SK-N-DZ (cell line): Measurements from ENCODE around the gene GIGYF1. TPM values are rescaled to one million over a fixed set of nuclear protein-coding genes. Genes with fewer than 3 reads are reported as not detected.
"Not testable (repeated sequence)": the region's sequence is repeated elsewhere in the genome, so short reads cannot be mapped to it uniquely, and the experiment has no call there.

ENCODE experiments used
- DNase-seq: peaks from one replicate; pipeline ENCODE4 v3.0.0-alpha.2; 2015; ENCODE audit warnings: low spot score
- polyA plus RNA-seq, 2 experiments: library from polyadenylated mRNA; depleted of rRNA; stranded (reverse); fragments of >200 nt; gene quantifications; 2 replicates each; pipeline ENCODE4 v1.2.3, GENCODE V29; 2014

Gene GIGYF1, protein sequence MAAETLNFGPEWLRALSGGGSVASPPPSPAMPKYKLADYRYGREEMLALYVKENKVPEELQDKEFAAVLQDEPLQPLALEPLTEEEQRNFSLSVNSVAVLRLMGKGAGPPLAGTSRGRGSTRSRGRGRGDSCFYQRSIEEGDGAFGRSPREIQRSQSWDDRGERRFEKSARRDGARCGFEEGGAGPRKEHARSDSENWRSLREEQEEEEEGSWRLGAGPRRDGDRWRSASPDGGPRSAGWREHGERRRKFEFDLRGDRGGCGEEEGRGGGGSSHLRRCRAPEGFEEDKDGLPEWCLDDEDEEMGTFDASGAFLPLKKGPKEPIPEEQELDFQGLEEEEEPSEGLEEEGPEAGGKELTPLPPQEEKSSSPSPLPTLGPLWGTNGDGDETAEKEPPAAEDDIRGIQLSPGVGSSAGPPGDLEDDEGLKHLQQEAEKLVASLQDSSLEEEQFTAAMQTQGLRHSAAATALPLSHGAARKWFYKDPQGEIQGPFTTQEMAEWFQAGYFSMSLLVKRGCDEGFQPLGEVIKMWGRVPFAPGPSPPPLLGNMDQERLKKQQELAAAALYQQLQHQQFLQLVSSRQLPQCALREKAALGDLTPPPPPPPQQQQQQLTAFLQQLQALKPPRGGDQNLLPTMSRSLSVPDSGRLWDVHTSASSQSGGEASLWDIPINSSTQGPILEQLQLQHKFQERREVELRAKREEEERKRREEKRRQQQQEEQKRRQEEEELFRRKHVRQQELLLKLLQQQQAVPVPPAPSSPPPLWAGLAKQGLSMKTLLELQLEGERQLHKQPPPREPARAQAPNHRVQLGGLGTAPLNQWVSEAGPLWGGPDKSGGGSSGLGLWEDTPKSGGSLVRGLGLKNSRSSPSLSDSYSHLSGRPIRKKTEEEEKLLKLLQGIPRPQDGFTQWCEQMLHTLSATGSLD (N-terminal part only)
- polyA plus RNA-seq (2014; cell fraction: cytosol; rRNA removed): 22.0 and 25.3 TPM in 2 replicates
- polyA plus RNA-seq (2014; cell fraction: nucleus; rRNA removed): 260 and 472 TPM in 2 replicates

DNA sequence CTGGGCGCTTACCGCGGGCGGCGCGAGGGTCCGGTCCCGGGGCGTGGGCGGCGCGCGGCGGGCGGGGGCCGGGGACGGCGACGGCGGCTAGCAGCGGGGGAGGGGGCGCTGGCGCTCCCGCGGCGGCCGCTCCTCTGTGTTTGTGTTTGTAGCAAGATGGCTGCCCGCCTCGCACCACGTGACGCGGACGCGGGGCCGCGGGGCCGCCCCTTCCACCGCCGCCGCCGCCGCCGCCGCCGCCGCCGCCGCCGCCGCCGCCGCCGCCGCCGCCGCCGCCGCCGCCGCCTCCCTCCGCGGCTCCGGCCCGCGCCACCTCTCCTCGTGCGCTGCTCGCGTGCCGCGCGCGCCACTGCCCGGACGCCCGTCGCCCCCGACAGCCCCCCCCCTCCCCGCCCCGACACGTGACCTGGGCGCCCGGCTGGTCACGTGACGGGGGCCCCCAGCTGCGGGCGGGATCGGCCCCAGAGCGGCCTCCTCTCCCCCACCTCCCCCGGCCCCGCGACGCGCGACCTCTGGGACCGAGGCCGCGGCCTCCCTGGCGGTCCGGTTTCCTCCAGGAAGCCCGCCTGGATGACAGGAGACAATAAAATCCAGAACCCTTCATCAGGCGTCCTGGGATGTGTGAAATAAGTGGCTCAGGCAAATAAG lies at the start of gene GIGYF1:
TSS of gene GIGYF1 (minus strand) at position 153 of the 648 bp plus-strand sequence. CDS start 6,012 bp downstream, outside the sequence.
- DNase-seq: peak; percentile 64

DNA sequence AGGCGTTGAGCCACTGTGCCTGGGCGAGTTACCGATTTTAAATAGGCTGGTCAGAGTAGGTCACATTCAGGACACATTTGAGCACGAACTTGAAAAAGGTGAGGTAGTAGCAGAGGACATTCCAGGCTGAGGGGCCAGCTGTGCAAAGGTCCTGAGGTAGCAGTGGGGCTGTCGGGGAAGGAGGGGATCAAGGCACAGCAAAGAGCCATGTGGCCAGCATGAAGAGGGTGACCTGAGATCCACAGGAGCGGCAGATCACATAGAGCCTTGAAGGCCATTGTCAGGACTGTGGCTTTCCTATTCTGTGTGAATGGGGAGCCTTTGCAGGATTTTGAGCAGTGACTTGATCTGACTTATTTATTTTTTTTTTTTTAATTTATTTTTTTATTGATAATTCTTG lies 45.9 kb upstream of the GIGYF1 start:
- no peak for DNase-seq

DNA sequence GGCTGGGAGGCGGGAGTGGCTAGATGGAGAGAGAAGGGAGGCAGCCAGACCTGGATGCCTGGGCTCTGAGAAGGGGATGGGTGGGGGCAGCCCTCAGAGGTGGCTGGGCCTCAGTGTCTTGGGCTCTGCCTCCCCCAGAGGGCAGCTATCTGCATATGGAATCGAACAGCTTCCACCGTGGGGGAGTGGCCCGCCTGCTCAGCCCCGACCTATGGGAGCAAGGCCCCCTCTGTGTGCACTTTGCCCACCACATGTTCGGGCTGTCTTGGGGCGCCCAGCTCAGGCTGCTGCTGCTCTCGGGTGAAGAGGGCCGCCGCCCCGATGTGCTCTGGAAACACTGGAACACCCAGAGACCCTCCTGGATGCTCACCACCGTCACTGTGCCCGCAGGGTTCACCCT lies 42.6 kb upstream of the GIGYF1 start:
- no peak for DNase-seq

DNA sequence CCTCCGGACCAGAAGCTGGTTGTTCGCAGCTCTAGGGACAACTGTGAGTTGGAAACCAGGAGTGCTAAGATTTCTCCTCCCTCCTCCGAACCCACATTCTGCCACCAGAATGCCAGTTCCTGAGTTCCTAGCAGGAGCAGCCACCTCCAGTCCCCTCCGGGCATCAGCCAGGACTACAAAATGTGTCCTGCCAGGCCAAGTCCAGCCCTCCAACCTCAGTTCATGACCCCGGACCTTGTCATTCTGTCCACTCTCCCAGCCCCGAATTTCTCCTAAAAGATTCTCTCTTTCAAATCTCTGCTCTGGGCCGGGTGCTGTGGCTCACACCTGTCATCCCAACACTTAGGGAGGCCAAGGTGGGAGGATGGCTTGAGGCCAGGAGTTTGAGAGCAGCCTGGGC lies 41.7 kb upstream of the GIGYF1 start:
- DNase-seq: no peak

DNA sequence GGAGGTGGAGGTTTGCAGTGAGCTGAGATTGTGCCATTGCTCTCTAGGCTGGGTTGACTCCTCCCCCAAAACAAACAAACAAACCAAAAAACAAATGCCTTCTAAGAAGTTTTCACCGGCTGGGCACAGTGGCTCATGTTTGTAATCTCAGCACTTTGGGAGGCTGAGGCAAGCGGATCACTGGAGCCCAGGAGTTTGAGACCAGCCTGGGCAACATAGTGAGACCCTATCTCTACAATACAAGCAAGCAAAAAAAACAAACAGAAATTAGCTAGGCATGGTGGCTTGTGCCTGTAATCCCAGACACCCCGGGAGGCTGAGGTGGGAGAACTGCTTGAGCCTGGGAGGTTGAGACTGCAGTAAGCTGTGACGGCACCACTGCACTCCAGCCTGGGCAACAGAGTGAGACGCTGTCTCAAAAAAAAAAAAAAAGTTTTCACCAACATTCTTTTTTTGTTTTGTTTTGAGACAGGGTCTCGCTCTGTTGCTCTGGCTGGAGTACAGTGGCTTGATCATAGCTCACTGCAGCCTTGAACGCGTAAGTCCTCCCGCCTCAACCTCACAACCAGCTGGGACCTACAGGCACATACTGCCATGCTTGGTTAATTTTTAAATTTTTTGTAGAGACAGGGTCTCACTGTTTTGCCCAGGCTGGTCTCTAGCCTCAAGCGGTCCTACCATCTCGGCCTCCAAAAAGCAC lies 38.0 kb upstream of the GIGYF1 start:
- DNase-seq: no peak

DNA sequence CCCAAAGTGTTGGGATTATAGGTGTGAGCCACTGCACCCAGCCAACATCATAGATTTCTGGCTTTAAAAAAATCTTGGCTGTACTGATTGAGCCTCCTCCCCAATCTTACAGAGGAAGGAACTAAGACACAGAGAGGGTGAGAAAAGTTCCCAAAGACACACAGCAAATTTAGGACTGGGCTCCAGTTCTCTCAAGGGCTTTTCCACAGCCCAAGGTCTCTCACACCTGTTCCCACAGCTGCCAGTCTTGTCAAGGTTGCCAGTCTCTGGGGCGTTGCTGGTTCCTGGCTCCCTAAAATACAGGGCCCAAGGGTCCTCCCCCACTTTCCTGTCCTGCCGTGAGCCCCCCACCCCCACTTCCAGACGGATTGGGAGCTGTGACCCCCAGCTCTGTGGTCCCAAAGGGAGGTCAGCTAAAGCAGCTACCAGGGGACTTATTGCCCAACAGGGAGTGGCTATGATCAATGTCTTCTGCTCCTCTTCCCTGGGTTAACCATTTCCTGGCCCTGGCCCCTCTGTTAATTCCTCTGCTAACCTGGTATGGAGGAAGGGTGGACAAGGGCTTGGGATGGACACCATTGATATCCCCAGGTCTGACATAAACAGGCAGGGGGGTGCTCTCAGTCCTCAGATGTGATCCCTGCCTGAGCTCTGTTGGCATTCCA lies 36.2 kb upstream of the GIGYF1 start:
- no peak for DNase-seq

DNA sequence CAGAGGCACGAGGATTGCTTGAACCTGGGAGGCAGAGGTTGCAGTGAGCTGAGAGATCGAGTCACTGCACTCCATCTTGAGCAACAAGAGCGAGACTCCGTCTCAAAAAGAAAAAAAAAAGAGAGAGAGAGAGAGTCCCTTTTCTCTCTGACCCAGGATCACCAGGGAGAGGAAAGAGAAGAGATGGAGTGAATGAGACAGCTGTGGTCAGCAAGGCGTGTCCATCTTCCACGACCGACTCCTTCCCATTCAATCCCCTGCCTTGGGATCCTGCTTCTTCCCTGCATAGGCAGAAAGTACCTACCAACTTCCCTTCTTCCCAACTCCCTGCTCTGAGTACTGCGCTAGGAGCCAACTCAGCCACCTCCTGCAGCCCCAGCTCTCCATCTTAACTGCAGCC lies 34.1 kb upstream of the GIGYF1 start:
- no peak for DNase-seq

DNA sequence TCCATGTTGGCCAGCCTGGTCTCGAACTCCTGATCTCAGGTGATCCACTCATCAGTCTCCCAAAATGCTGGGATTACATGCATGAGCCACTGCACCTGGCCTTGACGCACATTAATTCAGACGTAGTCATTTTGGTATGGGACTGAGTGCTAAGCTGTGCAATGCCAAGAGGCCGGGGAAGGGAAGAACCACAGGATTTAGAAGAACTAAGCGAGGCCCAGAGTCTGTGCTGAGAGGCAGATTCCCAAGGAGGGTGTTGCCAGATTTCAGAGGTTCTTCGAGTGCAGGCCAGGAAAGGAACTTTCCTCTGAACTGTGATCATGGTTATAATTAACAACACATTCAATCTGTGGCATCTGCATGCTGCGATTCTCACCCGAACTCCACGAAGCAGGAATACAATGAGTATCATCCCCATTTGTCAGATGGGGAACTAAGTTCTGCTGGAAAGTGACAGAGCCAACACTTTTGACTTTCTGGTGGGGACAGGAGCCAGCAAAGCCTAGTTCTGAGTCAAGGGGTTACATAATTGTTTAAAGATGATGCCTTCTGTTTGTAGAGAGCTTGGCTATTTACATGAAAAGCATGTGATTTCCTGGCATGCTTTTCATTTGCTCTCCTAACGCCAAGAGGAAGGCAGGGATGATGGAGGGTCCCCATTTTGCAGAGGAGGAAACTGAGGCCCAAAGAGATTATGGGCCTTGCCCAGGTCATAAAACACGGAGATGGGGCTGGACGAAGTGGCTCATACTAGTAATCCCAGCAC lies 33.1 kb upstream of the GIGYF1 start:
- DNase-seq: no peak

DNA sequence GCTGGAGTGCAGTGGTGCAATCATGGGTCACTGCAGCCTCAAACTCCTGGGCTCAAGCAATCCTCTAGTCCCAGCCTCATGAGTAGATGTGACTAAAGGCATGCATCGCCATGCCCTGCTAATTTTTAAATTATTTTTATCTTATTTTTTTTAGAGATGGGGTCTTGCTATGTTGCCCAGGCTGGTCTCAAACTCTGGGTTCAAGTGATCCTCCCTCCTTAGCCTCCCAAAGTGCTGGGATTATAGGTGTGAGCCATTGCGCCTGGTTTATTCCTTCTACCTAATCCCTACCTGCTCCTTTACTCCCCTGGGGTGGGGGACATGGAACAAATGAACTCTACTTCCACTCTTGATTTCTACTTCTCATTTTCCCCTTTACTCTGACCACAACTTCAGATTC lies 30.3 kb upstream of the GIGYF1 start:
- not testable (repeated sequence) for DNase-seq

DNA sequence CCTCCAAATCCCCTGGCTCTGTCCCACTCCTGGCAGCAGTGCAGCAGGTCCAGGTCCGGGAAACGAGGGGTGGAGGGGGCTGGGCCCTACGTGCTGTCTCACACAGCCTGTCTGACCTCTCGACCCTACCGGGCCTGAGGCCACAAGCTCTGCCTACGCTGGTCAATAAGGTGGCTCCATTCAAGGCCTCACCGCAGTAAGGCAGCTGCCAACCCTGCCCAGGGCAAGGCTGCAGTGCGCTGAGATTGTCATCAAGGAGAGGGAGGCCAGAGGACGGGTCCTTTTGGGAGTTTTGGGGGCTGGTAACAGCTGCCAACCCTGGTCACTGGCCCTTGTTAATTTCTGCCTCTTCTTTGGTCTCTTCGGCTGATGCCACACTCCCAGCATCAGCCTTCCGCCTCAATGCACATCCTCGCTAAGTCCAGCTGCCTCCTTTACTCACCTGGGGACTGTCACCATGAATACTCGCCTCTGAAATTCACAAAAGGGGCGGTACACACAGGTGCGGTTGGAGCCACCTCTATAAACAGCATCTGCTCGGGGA lies 29.8 kb upstream of the GIGYF1 start:
- DNase-seq: no peak

DNA sequence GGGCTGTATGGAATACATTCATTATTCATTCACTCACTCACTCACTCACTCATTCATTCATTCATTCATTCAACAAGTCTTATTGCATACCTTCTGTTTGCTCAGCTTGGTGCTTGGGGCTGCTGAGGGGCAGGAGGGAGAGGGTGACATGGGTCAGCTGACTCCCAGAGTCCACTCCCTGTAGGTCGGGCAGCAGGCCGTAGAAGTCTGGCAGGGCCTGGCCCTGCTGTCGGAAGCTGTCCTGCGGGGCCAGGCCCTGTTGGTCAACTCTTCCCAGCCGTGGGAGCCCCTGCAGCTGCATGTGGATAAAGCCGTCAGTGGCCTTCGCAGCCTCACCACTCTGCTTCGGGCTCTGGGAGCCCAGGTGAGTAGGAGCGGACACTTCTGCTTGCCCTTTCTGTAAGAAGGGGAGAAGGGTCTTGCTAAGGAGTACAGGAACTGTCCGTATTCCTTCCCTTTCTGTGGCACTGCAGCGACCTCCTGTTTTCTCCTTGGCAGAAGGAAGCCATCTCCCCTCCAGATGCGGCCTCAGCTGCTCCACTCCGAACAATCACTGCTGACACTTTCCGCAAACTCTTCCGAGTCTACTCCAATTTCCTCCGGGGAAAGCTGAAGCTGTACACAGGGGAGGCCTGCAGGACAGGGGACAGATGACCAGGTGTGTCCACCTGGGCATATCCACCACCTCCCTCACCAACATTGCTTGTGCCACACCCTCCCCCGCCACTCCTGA lies 28.6 kb upstream of the GIGYF1 start:
- DNase-seq: no peak

DNA sequence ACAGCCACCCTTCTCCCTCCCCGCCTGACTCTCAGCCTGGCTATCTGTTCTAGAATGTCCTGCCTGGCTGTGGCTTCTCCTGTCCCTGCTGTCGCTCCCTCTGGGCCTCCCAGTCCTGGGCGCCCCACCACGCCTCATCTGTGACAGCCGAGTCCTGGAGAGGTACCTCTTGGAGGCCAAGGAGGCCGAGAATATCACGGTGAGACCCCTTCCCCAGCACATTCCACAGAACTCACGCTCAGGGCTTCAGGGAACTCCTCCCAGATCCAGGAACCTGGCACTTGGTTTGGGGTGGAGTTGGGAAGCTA lies 27.4 kb upstream of the GIGYF1 start:
- DNase-seq: no peak

DNA sequence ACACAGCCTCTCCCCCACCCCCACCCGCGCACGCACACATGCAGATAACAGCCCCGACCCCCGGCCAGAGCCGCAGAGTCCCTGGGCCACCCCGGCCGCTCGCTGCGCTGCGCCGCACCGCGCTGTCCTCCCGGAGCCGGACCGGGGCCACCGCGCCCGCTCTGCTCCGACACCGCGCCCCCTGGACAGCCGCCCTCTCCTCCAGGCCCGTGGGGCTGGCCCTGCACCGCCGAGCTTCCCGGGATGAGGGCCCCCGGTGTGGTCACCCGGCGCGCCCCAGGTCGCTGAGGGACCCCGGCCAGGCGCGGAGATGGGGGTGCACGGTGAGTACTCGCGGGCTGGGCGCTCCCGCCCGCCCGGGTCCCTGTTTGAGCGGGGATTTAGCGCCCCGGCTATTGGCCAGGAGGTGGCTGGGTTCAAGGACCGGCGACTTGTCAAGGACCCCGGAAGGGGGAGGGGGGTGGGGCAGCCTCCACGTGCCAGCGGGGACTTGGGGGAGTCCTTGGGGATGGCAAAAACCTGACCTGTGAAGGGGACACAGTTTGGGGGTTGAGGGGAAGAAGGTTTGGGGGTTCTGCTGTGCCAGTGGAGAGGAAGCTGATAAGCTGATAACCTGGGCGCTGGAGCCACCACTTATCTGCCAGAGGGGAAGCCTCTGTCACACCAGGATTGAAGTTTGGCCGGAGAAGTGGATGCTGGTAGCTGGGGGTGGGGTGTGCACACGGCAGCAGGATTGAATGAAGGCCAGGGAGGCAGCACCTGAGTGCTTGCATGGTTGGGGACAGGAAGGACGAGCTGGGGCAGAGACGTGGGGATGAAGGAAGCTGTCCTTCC lies 26.8 kb upstream of the GIGYF1 start:
- no peak for DNase-seq

DNA sequence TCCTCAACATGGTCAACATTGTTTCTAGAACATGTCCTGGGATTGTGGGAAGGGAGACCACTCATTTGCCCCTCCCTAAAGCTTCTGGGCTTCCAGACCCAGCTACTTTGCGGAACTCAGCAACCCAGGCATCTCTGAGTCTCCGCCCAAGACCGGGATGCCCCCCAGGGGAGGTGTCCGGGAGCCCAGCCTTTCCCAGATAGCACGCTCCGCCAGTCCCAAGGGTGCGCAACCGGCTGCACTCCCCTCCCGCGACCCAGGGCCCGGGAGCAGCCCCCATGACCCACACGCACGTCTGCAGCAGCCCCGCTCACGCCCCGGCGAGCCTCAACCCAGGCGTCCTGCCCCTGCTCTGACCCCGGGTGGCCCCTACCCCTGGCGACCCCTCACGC lies 26.2 kb upstream of the GIGYF1 start, which contains the start of gene EPO:
TSS of gene EPO (plus strand) at position 190 of the 392 bp plus-strand sequence. CDS start 513 bp downstream, outside the sequence.
- DNase-seq: no peak

DNA sequence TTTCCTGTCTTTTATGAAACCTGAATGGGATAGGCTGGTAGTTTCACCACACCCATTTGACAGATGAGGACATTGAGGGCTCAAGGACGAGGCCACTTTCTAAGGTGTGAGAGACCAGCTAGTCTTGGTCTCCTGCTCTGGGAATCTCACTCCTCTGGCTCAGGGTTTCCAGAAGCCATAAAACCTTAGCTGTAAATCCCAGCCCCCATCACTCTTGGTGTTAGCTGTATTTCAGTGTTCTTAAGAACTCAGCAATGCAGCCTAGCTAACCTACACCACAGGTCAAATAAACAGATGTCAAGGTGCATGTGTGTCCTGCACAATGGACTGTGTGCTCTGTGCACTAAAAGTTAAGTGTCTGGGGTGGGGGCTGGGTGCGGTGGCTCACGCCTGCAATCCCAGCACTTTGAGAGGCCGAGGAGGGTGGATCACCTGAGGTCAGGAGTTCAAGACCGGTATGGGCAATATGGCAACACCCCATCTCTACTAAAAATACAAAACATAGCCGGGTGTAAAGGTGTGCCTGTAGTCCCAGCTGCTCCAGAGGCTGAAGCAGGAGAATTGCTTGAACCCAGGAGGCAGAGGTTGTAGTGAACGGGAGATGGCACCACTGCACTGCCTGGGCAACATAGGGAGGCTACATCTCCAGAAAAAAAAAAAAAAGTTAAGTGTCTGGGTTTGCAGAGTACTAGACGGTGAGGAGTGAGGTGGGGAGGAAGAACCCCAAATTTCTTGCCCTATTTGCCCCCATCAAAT lies 25.7 kb upstream of the GIGYF1 start:
- DNase-seq: no peak

DNA sequence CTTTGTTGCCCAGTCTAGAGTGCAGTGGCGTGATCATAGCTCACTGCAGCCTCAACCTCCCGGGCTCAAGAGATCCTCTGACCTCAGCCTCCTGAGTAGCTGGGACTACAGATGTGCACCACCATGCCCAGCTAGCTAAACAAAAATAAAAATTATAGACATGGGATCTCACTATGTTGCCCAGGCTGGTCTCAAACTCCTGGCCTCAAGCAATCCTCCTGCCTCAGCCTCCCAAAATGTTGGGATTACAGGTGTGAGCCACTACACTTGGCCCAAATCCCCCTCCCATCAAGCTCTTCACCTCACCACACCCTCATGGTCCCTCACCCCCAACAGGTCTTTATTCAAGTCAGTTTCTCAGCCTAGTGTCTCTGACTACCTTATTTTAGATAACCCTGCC lies 23.0 kb upstream of the GIGYF1 start:
- not testable (repeated sequence) for DNase-seq

DNA sequence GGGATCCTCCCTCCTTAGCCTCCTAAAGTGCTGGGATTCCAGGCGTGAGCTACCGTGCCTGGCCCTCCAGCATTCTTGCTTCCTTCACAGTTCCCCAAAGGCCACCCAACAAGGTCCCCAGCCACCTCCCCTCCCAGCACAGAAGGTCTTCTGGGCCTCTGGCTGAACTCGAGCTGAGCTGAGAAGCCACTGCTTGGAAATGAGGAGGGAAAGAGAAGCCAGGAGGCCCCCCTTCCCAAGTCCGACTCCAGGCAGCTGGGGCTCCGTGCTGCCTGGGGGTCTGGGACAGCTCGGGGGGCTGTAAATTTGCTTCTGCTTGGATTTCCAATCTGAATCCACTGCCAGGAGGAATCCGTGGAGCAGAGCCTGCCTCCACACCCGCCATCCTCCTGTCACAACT lies 20.7 kb upstream of the GIGYF1 start:
- no peak for DNase-seq
